Lower leg skin (tissue), 3 donors: ENCODE results near the gene HSD17B2.

Experiments used
- POLR2A ChIP-seq, 2 donors: fragments of 450-650 bp; IDR thresholded peaks; one replicate each; pipeline ENCODE4 v1.6.1; 2016 to 2017; ENCODE audit warnings: antibody characterized with exemption in 2 of 2, mild to moderate bottlenecking in 1 of 2, moderate library complexity in 1 of 2
- TF ChIP-seq, protein P1 (sequence below), 3 donors: fragments of 450-650 bp; IDR thresholded peaks; one replicate each; pipeline ENCODE4 v1.5.1; 2016; ENCODE audit warnings: antibody characterized with exemption in 3 of 3, mild to moderate bottlenecking in 3 of 3, moderate library complexity in 2 of 3

DNA sequence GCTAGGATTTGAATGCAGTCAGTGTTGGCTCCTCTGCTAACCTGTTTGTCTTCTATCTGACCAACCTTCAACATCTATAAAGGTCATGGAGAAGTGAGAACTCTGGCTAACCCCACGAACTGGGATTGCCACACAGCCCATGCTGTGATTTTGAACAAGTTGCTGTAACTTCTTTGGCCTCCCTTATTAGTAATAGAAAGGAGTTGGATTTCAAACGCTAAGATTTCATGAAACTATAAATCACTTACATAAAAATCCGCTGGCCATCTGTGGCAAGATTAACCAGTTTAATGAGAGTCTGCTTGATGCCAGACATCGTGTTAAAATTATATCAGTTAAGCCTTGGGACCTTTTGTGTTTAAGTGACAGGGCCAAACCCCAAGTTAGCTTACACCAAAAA is 53.4 kb downstream of the HSD17B2 start:
- TF ChIP-seq, protein P1, sequence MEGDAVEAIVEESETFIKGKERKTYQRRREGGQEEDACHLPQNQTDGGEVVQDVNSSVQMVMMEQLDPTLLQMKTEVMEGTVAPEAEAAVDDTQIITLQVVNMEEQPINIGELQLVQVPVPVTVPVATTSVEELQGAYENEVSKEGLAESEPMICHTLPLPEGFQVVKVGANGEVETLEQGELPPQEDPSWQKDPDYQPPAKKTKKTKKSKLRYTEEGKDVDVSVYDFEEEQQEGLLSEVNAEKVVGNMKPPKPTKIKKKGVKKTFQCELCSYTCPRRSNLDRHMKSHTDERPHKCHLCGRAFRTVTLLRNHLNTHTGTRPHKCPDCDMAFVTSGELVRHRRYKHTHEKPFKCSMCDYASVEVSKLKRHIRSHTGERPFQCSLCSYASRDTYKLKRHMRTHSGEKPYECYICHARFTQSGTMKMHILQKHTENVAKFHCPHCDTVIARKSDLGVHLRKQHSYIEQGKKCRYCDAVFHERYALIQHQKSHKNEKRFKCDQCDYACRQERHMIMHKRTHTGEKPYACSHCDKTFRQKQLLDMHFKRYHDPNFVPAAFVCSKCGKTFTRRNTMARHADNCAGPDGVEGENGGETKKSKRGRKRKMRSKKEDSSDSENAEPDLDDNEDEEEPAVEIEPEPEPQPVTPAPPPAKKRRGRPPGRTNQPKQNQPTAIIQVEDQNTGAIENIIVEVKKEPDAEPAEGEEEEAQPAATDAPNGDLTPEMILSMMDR (IDR thresholded peaks at IDR 0.05): no peak
- TF ChIP-seq POLR2A (IDR thresholded peaks at IDR 0.05): no peak
